Uterus (tissue), 4 donors: ENCODE measurements around the gene TMEM74B. TPM values are rescaled to one million over a fixed set of nuclear protein-coding genes. Genes with fewer than 3 reads are reported as not detected.

Experiments used
- DNase-seq, 2 donors: peaks; one replicate each; pipeline ENCODE4 v3.0.0-alpha.2; 2019 to 2020
- H3K27ac ChIP-seq, 2 donors: fragments of 200-600 bp; sonication (generic); 1 replicate in 1 of 2; 2 replicates in 1 of 2; pipeline ENCODE4 v1.5.1; 2016 to 2018
- H3K27me3 ChIP-seq, 2 donors: fragments of 200-600 bp; sonication (generic); one replicate each; pipeline ENCODE4 v1.5.1; 2018 to 2019; ENCODE audit warnings: control low read depth in 1 of 2
- H3K36me3 ChIP-seq, 2 donors: fragments of 200-600 bp; sonication (generic); one replicate each; pipeline ENCODE4 v1.5.1; 2019; ENCODE audit warnings: control low read depth in 1 of 2
- H3K4me1 ChIP-seq, 2 donors: fragments of 200-600 bp; sonication (generic); one replicate each; pipeline ENCODE4 v1.5.1; 2018 to 2019; ENCODE audit warnings: control low read depth in 1 of 2
- H3K4me3 ChIP-seq, 2 donors: fragments of 200-600 bp; sonication (generic); 1 replicate in 1 of 2; 2 replicates in 1 of 2; pipeline ENCODE4 v1.5.1; 2018 to 2019; ENCODE audit warnings: mild to moderate bottlenecking in 1 of 2
- H3K9me3 ChIP-seq, 2 donors: fragments of 200-600 bp; sonication (generic); one replicate each; pipeline ENCODE4 v1.5.1; 2019; ENCODE audit warnings: control low read depth in 1 of 2
- CTCF ChIP-seq, 4 experiments: fragments of 200-600 bp in 2 of 4; fragments of 450-650 bp in 2 of 4; sonication (generic) in 2 of 4; IDR thresholded peaks; one replicate each; pipeline ENCODE4 v1.5.1; 2016 to 2019; ENCODE audit warnings: antibody characterized with exemption in 4 of 4, mild to moderate bottlenecking in 2 of 4, moderate library complexity in 1 of 4
- POLR2A ChIP-seq, 2 donors: fragments of 450-650 bp; IDR thresholded peaks; one replicate each; pipeline ENCODE4 v1.6.1; 2016; ENCODE audit warnings: antibody characterized with exemption in 2 of 2, mild to moderate bottlenecking in 1 of 2, moderate library complexity in 1 of 2
- intact Hi-C: fragments of 100-400 bp; cut with DNase I; formaldehyde crosslinking; loops from one replicate; pipeline ENCODE4 v1.15.1; 2023; ENCODE audit warnings: low total_unique reads
- total RNA-seq, 4 donors: library from RNA; depleted of rRNA in 3 of 4; stranded (reverse); fragments of >200 nt in 3 of 4; gene quantifications; one replicate each; pipeline versions ENCODE4 v1.1.0 to v1.2.4, GENCODE V29; 2014 to 2023
- donor health status: DM: yes; HTN: yes; CAD: no.

TMEM74B gene
- total RNA-seq, 4 donors from 2014 or later, result 0.49 to 2.0 (median 1.9) TPM; not detected in 1

- H3K36me3 ChIP-seq, result no peaks in the 10 kb centered on the region
- H3K27me3 ChIP-seq, result no peaks in the 10 kb centered on the region
- no peak overlapping the region for H3K27ac ChIP-seq
- no peaks in the 10 kb centered on the region for H3K9me3 ChIP-seq
- H3K4me1 ChIP-seq, result no peaks in the 10 kb centered on the region
- intact Hi-C loops, result loop anchor here (5.0 kb wide), 1 partner anchor 392 kb away; no protein-coding TSS in a partner anchor
- no peak overlapping the region for H3K4me3 ChIP-seq
- DNase-seq, result no peak
- TF ChIP-seq POLR2A (IDR thresholded peaks at IDR 0.05) (no peak), CTCF (IDR thresholded peaks at IDR 0.05) (no peak)
These were observed 24.9 kb upstream of the TMEM74B start for GRCh38 chr20:1209447-1210387.

- intact Hi-C loops, result no loop called here
- no peak overlapping the region for H3K27ac ChIP-seq
- no peaks in the 10 kb centered on the region for H3K27me3 ChIP-seq
- no peak for DNase-seq
- no peaks in the 10 kb centered on the region for H3K4me1 ChIP-seq
- no peaks in the 10 kb centered on the region for H3K36me3 ChIP-seq
- H3K4me3 ChIP-seq, result no peak overlapping the region
- H3K9me3 ChIP-seq, result no peaks in the 10 kb centered on the region
- no peak for TF ChIP-seq POLR2A (IDR thresholded peaks at IDR 0.05)
- TF ChIP-seq CTCF (IDR thresholded peaks at IDR 0.05), result no peak
These were observed 22.6 kb upstream of the TMEM74B start for GRCh38 chr20:1207293-1207878.

GRCh38 chr20:1206366-1207148 lies 21.8 kb upstream of the TMEM74B start:
- DNase-seq, result no peak
- Histone ChIP-seq H3K4me3 (no peak overlapping the region), H3K9me3 (no peaks in the 10 kb centered on the region), H3K36me3 (no peaks in the 10 kb centered on the region), H3K27me3 (no peaks in the 10 kb centered on the region), H3K4me1 (no peaks in the 10 kb centered on the region), H3K27ac (no peak overlapping the region)
- intact Hi-C loops, result no loop called here
- TF ChIP-seq CTCF (IDR thresholded peaks at IDR 0.05) (no peak), POLR2A (IDR thresholded peaks at IDR 0.05) (no peak)

- intact Hi-C loops, result no loop called here
These were observed 21.0 kb upstream of the TMEM74B start for GRCh38 chr20:1205802-1206201.

More at GRCh38 chr20:1205802-1206201, 21.0 kb upstream of the TMEM74B start:
- Histone ChIP-seq H3K27ac (no peak overlapping the region), H3K4me3 (no peak overlapping the region), H3K4me1 (no peaks in the 10 kb centered on the region), H3K36me3 (no peaks in the 10 kb centered on the region), H3K9me3 (no peaks in the 10 kb centered on the region), H3K27me3 (no peaks in the 10 kb centered on the region)
- no peak for DNase-seq
- TF ChIP-seq POLR2A (IDR thresholded peaks at IDR 0.05) (no peak), CTCF (IDR thresholded peaks at IDR 0.05) (no peak)
